ENCODE data around the gene UPK3BL2. TPM values are rescaled to one million over a fixed set of nuclear protein-coding genes. Genes with fewer than 3 reads are reported as not detected.
"Not testable (repeated sequence)": the region's sequence is repeated elsewhere in the genome, so short reads cannot be mapped to it uniquely, and the experiment has no call there.

UPK3BL2 gene
- total RNA-seq: 10 to 100 TPM; 14.2 to 31.0 (median 25.8) TPM
- 10 to 100 TPM; 11.5 to 27.4 (median 18.8) TPM for polyA plus RNA-seq
- long read RNA-seq, donor 1, transcript AC093668.3-201 (6 exons, 1,005 nt): major isoform, 5 of 5 reads
- long read RNA-seq, donor 1, partial matches to known transcripts: 0 of 5 reads
- long read RNA-seq, donor 1, other reads (novel, unspliced or antisense): 0 of 5 reads
- long read RNA-seq, donor 2, partial matches to known transcripts: 0 of 1 reads
- long read RNA-seq, donor 2, other reads (novel, unspliced or antisense): 0 of 1 reads

GRCh38 chr7:102543596-102543995, at the start of gene UPK3BL2:
Gene UPK3BL2 (minus strand): TSS chr7:102543696. CDS start chr7:102543636, 60 bp downstream.
- intact Hi-C loops (cut with DNase I; ENCODE audit: low total_unique reads); H3K4me3 ChIP-seq; H3K36me3 ChIP-seq; H3K4me1 ChIP-seq; H3K27ac ChIP-seq; DNase-seq; H3K27me3 ChIP-seq (replicated peaks in 1 of 7); H3K9me3 ChIP-seq: not testable (repeated sequence)
- WGBS, 5 donors: no CpG with 5 or more reads among the region's 8 CpGs

- intact Hi-C loops (cut with DNase I; ENCODE audit: low total_unique reads): not testable (repeated sequence)
- 23 to 50% (median 35%) methylated on average over 6 to 10 of the region's 26 CpGs for WGBS, 5 donors
These were observed 49.1 kb upstream of the UPK3BL2 start for GRCh38 chr7:102592477-102593019.

DNA sequence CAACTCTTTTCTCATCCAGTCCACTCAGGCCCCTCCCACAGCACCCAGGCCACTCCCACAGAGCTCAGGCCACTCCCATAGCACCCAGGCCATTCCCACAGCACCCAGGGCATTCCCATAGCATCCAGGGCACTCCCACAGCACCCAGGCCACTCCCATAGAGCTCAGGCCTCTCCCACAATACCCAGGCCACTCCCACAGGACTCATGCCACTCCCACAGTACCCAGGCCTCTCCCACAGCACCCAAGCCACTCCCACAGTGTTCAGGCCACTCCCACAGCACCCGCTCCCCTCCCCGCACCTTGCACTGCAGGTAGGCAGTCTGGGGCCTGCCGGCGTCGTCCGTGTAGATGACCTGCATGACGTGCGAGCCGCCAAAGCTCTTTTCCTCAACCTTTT, 46.4 kb upstream of the UPK3BL2 start:
- H3K36me3 ChIP-seq; H3K27ac ChIP-seq; H3K27me3 ChIP-seq (replicated peaks in 1 of 7); H3K4me1 ChIP-seq; intact Hi-C loops (cut with DNase I; ENCODE audit: low total_unique reads); H3K9me3 ChIP-seq; DNase-seq; H3K4me3 ChIP-seq: not testable (repeated sequence)
- WGBS, 5 donors: no CpG with 5 or more reads among the region's 9 CpGs

More at GRCh38 chr7:102592477-102593019, 49.1 kb upstream of the UPK3BL2 start:
- H3K4me1 ChIP-seq; H3K4me3 ChIP-seq; H3K36me3 ChIP-seq; H3K9me3 ChIP-seq; H3K27me3 ChIP-seq (replicated peaks in 1 of 7): not testable (repeated sequence)
- peak overlapping the region in 1 of 8 donors; percentile 43 for H3K27ac ChIP-seq
- DNase-seq: peak; percentile 87

GRCh38 chr7:102583495-102583894, 40.0 kb upstream of the UPK3BL2 start:
- WGBS, 5 donors: no CpG with 5 or more reads among the region's 5 CpGs
- H3K4me3 ChIP-seq; DNase-seq; H3K27me3 ChIP-seq (replicated peaks in 1 of 7); intact Hi-C loops (cut with DNase I; ENCODE audit: low total_unique reads); H3K9me3 ChIP-seq; H3K27ac ChIP-seq; H3K4me1 ChIP-seq; H3K36me3 ChIP-seq: not testable (repeated sequence)

DNA sequence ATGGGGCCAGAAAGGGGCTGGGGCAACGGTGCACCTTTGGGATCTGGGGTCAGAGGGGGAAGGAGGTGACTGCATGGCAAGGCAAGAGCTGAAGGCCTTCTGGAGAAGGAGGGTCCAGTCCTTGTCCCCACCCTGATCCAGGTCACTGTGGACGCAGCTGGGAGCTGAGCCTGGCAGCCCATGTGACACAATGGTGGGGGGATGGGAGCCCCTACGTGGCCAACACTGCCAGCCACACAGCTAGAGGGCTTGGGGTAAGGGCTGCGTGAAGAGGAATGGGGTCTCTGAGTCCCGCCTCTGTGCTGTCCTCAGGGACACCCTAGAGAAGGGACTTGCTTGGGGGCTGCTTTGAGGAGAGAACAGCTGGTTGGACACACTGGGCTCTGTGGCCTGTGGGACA, 38.2 kb upstream of the UPK3BL2 start:
- intact Hi-C loops (cut with DNase I; ENCODE audit: low total_unique reads); H3K27me3 ChIP-seq (replicated peaks in 1 of 7); H3K4me1 ChIP-seq; H3K36me3 ChIP-seq; H3K9me3 ChIP-seq; H3K4me3 ChIP-seq; DNase-seq; H3K27ac ChIP-seq: not testable (repeated sequence)
- WGBS, 5 donors: no CpG with 5 or more reads among the region's 5 CpGs

DNA sequence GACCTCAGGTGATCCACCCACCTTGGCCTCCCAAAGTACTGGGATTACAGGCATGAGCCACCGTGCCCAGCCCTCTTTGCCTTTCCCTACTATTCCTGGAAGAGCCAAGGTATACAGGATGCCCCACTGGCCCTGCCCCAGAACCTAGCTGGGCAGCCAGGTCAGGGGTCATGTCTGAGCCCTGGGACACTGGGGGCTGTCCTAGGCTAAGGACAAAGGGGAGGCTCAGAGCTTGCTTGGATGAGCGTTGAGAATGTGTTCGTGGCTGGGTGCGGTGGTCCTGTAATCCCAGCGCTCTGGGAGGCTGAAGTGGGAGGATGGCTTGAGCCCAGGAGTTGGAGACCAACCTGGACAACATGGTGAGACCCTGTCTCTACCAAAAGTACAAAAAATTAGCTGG, 35.0 kb upstream of the UPK3BL2 start:
- H3K4me3 ChIP-seq; H3K9me3 ChIP-seq; H3K36me3 ChIP-seq; intact Hi-C loops (cut with DNase I; ENCODE audit: low total_unique reads); H3K27me3 ChIP-seq (replicated peaks in 1 of 7); H3K4me1 ChIP-seq; H3K27ac ChIP-seq; DNase-seq: not testable (repeated sequence)
- 68 to 97% (median 88%) methylated on average over 1 to 5 of the region's 5 CpGs for WGBS, 5 donors

GRCh38 chr7:102577315-102578240, 34.1 kb upstream of the UPK3BL2 start:
- H3K36me3 ChIP-seq; H3K4me1 ChIP-seq; H3K9me3 ChIP-seq; H3K27me3 ChIP-seq (replicated peaks in 1 of 7); intact Hi-C loops (cut with DNase I; ENCODE audit: low total_unique reads); DNase-seq; H3K4me3 ChIP-seq; H3K27ac ChIP-seq: not testable (repeated sequence)
- WGBS, 5 donors: 87 to 92% (median 88%) methylated on average over 6 to 7 of the region's 7 CpGs

DNA sequence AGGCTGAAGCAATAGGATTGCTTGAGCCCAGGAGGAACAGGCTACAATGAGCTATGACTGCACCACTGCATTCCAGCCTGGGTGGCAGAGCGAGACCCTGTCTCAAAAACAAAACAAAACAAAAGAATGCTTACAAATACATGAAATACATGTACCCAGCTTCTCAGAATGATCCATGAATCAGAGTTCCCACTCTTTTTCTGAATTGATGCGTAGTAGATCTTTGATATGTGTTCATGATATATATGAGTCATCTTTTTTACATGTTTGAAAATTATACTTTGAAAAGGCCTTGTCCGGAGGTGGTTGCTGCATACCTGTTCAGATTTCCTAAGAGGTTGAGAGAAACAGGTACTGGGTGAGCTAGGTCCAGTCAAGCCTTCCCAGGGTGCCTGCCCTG, 32.9 kb upstream of the UPK3BL2 start:
- H3K9me3 ChIP-seq; H3K4me1 ChIP-seq; H3K27me3 ChIP-seq (replicated peaks in 1 of 7); DNase-seq; intact Hi-C loops (cut with DNase I; ENCODE audit: low total_unique reads); H3K36me3 ChIP-seq; H3K4me3 ChIP-seq; H3K27ac ChIP-seq: not testable (repeated sequence)
- no CpG with 5 or more reads among the region's 3 CpGs for WGBS, 5 donors

GRCh38 chr7:102574607-102575006, 31.1 kb upstream of the UPK3BL2 start:
- DNase-seq; H3K36me3 ChIP-seq; H3K27ac ChIP-seq; H3K4me1 ChIP-seq; H3K27me3 ChIP-seq (replicated peaks in 1 of 7); H3K9me3 ChIP-seq; intact Hi-C loops (cut with DNase I; ENCODE audit: low total_unique reads); H3K4me3 ChIP-seq: not testable (repeated sequence)
- no CpG with 5 or more reads among the region's 6 CpGs for WGBS, 5 donors

Measured in spleen (tissue), 13 donors.